Head of caudate nucleus (tissue), 42 donors: Measurements from ENCODE around the gene SHF.

ENCODE experiments used
- DNase-seq, 42 donors: peaks; one replicate each; pipeline versions ENCODE4 v3.0.0 to v3.0.0-alpha.2; 2020 to 2021; ENCODE audit warnings: mixed read lengths in 7 of 42
- intact Hi-C: fragments of 100-400 bp; cut with DNase I; formaldehyde crosslinking; loops from one replicate; pipeline ENCODE4 v1.15.0; 2022

The SHF gene

GRCh38 chr15:45134682-45135604, 52.8 kb downstream of the SHF start:
- DNase-seq, result peak in 17 of 42 donors; percentile 23 to 74 (median 41)
- intact Hi-C loops, result no loop called here

- intact Hi-C loops, result no loop called here
- DNase-seq, result no peak
Measured at GRCh38 chr15:45134046-45134445, 53.7 kb downstream of the SHF start.

DNA sequence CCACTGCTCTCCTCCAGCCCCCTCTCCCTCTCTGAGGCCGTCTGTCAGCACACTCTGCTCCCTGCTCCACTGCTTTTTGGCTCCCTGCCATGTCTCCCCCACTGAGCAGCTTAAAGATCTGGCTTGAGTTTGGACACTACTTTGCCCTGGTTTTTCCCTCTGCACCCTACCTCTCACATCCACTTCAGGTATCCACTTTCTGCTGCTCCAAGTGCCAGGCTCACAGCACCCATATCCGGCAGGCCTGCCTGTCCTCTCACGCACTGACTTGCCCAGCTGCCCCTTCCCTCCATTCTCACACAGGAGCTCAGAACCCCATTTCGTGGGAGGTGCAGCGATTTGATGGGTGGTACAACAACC, 54.2 kb downstream of the SHF start:
- intact Hi-C loops, result no loop called here
- no peak for DNase-seq

- DNase-seq, result no peak
- intact Hi-C loops, result no loop called here
Measured at GRCh38 chr15:45132844-45133560, 54.8 kb downstream of the SHF start.

DNA sequence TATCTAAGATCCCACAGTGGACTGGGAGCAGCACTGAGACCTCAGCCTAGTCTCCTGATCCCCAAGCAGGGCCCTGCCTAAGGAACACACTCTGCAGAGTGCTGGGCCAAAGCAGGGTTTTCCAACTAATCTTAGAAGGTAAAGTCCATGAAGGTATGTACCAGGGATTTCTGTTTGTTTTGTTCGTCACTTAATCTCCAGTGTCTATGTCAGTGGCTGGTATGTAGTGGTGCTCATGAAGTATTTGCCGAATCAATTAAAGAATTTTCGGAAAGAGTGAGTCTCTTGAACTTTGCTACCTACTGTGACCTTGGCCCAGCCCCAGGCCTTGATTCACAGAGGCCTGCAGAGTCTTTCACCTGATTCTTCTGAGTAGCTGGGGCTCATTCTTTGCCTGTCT, 56.3 kb downstream of the SHF start:
- DNase-seq, result no peak
- intact Hi-C loops, result no loop called here

- DNase-seq, result no peak
Measured at GRCh38 chr15:45130291-45131000, 57.3 kb downstream of the SHF start.

GRCh38 chr15:45129651-45130129, 58.1 kb downstream of the SHF start, which contains the start of the genes DUOX1 and DUOXA1:
TSS of gene DUOX1 (plus strand) at chr15:45129994. CDS start at chr15:45131967, 1,973 bp downstream.
TSS of gene DUOXA1 (minus strand) at chr15:45129879. CDS start at chr15:45123014, 6,865 bp downstream.
- DNase-seq, result peak in 31 of 42 donors; percentile 19 to 73 (median 50)
- intact Hi-C loops, result no loop called here

More at GRCh38 chr15:45130291-45131000, 57.3 kb downstream of the SHF start:
- intact Hi-C loops, result no loop called here

GRCh38 chr15:45128971-45129639, 58.7 kb downstream of the SHF start:
- intact Hi-C loops, result no loop called here
- no peak for DNase-seq

- intact Hi-C loops, result no loop called here
Measured at GRCh38 chr15:45126535-45127158, 61.1 kb downstream of the SHF start.

GRCh38 chr15:45123397-45123796, 64.4 kb downstream of the SHF start:
- intact Hi-C loops, result no loop called here
- no peak for DNase-seq

More at GRCh38 chr15:45126535-45127158, 61.1 kb downstream of the SHF start:
- peak in 13 of 42 donors; percentile 23 to 66 (median 37) for DNase-seq

- intact Hi-C loops, result no loop called here
- no peak for DNase-seq
Measured at GRCh38 chr15:45122719-45123118, 65.0 kb downstream of the SHF start.

GRCh38 chr15:45121706-45122417, 65.9 kb downstream of the SHF start:
- intact Hi-C loops, result no loop called here
- DNase-seq, result no peak

GRCh38 chr15:45121020-45121419, 66.7 kb downstream of the SHF start:
- intact Hi-C loops, result no loop called here
- DNase-seq, result no peak

DNA sequence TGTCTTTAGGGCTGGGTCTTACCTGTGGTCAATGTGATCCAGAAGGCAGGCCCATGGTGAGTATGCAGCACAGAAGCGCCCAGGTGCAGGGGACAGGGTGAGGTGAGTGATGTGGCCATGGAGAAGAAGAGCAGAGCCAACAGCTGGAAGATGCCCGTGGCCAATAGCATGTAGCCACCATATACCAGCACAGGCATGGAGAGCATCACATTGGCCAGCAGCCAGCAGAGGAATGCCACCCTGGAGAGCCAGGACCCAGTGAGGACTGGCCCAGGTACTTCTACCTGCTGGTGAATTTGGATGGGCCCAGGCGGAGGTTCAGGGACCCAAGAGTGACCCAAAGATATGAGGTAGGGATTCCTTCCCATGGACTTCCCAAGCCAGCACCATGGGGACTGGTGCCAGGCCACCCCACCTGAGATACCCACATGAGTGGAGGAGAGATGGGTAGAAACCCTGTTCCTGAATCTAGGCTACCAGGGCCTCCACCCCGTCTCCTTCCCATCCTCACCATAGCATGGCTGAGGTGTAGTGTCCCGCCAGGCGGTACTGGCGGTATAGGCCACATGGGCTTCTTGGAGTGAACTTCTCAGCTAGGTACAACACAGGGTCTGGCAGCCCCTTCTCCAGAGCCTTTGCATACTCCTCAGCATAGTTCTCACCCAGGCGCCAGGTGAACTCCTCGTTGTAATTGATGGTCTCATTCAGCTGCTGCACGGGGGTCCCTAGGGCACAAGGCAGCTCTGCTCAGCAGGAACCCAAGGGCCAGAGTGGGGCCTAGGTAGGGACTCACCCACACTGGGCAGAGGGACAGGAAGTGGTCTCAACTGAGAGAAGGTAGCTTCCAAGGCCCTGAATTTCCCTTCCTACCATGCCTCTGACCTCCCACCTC, 67.4 kb downstream of the SHF start:
- no peak for DNase-seq
- intact Hi-C loops, result no loop called here

- intact Hi-C loops, result no loop called here
Measured at GRCh38 chr15:45118996-45119395, 68.8 kb downstream of the SHF start.

DNA sequence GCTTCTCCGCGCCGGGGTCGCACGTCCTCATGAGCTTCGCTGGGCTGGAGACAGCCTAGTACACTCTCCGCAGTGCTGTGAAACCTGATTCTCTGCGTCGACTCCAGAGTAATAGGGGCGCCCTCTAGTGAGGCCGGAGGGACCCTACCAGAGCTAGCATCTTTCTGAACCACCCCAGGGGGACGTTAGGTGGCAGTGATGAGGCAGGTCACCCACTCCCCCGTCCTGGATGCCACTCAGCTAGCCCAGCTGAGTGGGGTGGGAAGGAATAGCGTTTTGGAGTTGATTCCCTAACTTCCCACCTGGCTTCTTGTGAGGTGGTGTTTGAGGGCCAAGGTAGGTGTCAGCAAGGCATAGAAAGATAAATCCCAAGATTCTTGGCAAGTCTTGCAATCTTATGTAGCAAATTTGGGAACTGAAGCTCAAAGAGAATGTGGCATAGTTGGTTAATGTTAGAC, 69.6 kb downstream of the SHF start:
- intact Hi-C loops, result no loop called here
- DNase-seq, result peak; percentile 80 to 97 (median 92)

More at GRCh38 chr15:45118996-45119395, 68.8 kb downstream of the SHF start:
- DNase-seq, result no peak
